Vagina (tissue), 2 donors: Measurements from ENCODE around the gene GBF1. TPM values are rescaled to one million over a fixed set of nuclear protein-coding genes. Genes with fewer than 3 reads are reported as not detected.

Experiments
- DNase-seq, 2 donors: peaks; one replicate each; pipeline ENCODE4 v3.0.0-alpha.2; 2017; ENCODE audit errors: extremely low spot score in 2 of 2
- H3K27ac ChIP-seq: fragments of 200-600 bp; sonication (generic); one replicate; pipeline ENCODE4 v1.5.1; 2019
- H3K27me3 ChIP-seq: fragments of 200-600 bp; sonication (generic); one replicate; pipeline ENCODE4 v1.5.1; 2019
- H3K36me3 ChIP-seq, 2 donors: fragments of 200-600 bp; sonication (generic); one replicate each; pipeline ENCODE4 v1.5.1; 2017 to 2019
- H3K4me1 ChIP-seq: fragments of 200-600 bp; sonication (generic); one replicate; pipeline ENCODE4 v1.5.1; 2019
- H3K4me3 ChIP-seq, 2 donors: fragments of 200-600 bp; sonication (generic); 1 replicate in 1 of 2; 2 replicates in 1 of 2; pipeline ENCODE4 v1.5.1; 2016 to 2019
- H3K9me3 ChIP-seq: fragments of 200-600 bp; sonication (generic); one replicate; pipeline ENCODE4 v1.5.1; 2019
- POLR2A ChIP-seq, 2 donors: fragments of 450-650 bp; IDR thresholded peaks; one replicate each; pipeline ENCODE4 v1.6.1; 2017; ENCODE audit warnings: antibody characterized with exemption in 2 of 2, mild to moderate bottlenecking in 2 of 2, moderate library complexity in 2 of 2
- POLR2AphosphoS5 ChIP-seq, 2 donors: sonication (generic); formaldehyde crosslinking; IDR thresholded peaks; one replicate each; pipeline ENCODE4 v1.9.0; 2017; ENCODE audit warnings: antibody characterized with exemption in 2 of 2, mild to moderate bottlenecking in 2 of 2, low read depth in 1 of 2; ENCODE audit not compliant: insufficient read depth in 1 of 2
- intact Hi-C: fragments of 100-400 bp; cut with DNase I; formaldehyde crosslinking; loops from one replicate; pipeline ENCODE4 v1.15.1; 2023
- total RNA-seq: library from RNA; depleted of rRNA; stranded (reverse); fragments of >200 nt; gene quantifications from one replicate; pipeline ENCODE4 v1.2.3, GENCODE V29; 2016
- TF ChIP-seq, protein P1 (sequence below), 3 experiments: fragments of 450-650 bp in 2 of 3; fragments of 200-600 bp in 1 of 3; sonication (generic) in 1 of 3; IDR thresholded peaks; one replicate each; pipeline ENCODE4 v1.5.1; 2017 to 2019; ENCODE audit warnings: antibody characterized with exemption in 3 of 3, mild to moderate bottlenecking in 2 of 3, moderate library complexity in 2 of 3

The GBF1 gene
- total RNA-seq, 1 donor from 2014 or later = 48.9 TPM

DNA sequence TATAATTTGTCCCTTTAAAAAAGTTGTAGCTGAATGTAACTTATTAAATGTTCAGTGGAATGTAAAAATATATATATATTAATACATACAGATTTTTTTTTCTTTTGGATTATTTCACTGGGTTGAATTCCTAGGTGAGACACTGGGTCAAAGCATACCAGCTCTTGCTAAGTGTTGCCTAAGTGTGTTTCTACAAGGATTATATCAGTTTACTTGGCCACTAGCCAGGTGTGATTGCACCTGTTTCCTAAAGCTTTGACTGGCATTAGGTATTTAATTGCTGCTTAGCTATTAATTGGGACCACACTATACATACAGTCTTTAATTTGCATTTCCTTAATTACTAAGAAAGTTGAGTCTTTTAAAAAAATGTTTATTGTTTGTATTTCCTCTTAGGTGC lies 24.7 kb upstream of the GBF1 start:
- Histone ChIP-seq H3K27me3 (no peaks in the 10 kb centered on the region), H3K4me1 (peaks cover 6% of the 10 kb centered on the region), H3K9me3 (no peaks in the 10 kb centered on the region), H3K36me3 (no peaks in the 10 kb centered on the region), H3K4me3 (no peak overlapping the region), H3K27ac (no peak overlapping the region)
- DNase-seq = no peak
- TF ChIP-seq, protein P1, sequence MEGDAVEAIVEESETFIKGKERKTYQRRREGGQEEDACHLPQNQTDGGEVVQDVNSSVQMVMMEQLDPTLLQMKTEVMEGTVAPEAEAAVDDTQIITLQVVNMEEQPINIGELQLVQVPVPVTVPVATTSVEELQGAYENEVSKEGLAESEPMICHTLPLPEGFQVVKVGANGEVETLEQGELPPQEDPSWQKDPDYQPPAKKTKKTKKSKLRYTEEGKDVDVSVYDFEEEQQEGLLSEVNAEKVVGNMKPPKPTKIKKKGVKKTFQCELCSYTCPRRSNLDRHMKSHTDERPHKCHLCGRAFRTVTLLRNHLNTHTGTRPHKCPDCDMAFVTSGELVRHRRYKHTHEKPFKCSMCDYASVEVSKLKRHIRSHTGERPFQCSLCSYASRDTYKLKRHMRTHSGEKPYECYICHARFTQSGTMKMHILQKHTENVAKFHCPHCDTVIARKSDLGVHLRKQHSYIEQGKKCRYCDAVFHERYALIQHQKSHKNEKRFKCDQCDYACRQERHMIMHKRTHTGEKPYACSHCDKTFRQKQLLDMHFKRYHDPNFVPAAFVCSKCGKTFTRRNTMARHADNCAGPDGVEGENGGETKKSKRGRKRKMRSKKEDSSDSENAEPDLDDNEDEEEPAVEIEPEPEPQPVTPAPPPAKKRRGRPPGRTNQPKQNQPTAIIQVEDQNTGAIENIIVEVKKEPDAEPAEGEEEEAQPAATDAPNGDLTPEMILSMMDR (IDR thresholded peaks at IDR 0.05) = no peak
- TF ChIP-seq POLR2AphosphoS5 (IDR thresholded peaks at IDR 0.05; ENCODE audit: insufficient read depth in 1 of 2, low read depth in 1 of 2) (no peak), POLR2A (IDR thresholded peaks at IDR 0.05) (no peak)
- intact Hi-C loops = loop anchor here (10.0 kb wide), 1 partner anchor 56 kb away; no protein-coding TSS in a partner anchor

GRCh38 chr10:102222797-102223196 lies 22.5 kb upstream of the GBF1 start:
- no peaks in the 10 kb centered on the region for H3K27me3 ChIP-seq
- no peak overlapping the region for H3K4me3 ChIP-seq
- H3K27ac ChIP-seq = no peak overlapping the region
- H3K4me1 ChIP-seq = peaks cover 19% of the 10 kb centered on the region
- intact Hi-C loops = loop anchor here (10.0 kb wide), 1 partner anchor 58 kb away; no protein-coding TSS in a partner anchor
- no peak for DNase-seq
- TF ChIP-seq, protein P1 (IDR thresholded peaks at IDR 0.05) = no peak
- TF ChIP-seq POLR2A (IDR thresholded peaks at IDR 0.05) (no peak), POLR2AphosphoS5 (IDR thresholded peaks at IDR 0.05; ENCODE audit: insufficient read depth in 1 of 2, low read depth in 1 of 2) (no peak)
- H3K36me3 ChIP-seq = no peaks in the 10 kb centered on the region
- H3K9me3 ChIP-seq = no peaks in the 10 kb centered on the region

DNA sequence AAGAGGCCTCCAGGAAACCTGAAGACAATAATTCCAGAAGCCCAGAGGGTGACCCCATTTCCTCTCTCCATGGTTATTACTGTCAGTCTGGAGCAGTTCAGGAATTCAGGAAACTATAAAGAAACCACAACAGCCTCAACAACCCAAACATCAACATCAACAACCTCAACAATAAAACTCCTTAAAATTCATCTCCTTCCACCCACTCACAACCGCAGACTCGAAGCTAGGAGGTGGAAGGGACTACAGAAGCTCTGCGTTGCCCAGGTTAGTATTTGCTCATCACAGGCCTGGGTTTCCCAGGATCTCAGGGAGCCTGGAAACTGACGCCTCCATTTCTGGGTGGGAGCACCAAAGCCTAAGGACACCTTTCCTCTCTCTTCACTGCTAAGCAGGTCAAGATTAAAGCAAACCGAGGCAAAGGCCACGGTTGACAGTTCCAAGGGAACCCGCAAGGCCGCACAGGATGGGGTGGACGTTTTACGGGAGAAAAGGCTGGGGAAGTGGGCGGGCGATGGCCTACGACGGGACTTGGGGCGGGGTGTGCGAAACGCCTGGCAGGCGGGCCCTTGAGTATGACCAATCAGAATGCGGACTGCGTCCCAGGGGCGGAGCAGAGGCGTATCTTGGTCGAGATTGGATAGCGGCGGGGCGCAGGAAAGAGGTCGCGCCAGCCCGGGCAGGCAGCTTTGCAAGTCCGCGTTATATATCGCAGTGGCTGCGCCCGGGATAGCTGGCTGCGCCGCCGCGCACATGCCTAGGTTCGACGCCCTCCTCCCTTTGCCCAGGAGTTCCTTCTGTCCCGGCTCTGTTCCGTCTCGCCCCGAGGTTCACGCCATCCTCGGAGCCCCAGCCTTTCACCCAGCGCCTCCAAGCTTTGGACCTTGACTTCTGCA lies 19.4 kb upstream of the GBF1 start, which contains the start of gene ELOVL3:
TSS of gene ELOVL3 (plus strand) at position 654 of the 896 bp plus-strand sequence. CDS start 250 bp downstream, outside the sequence.
- Histone ChIP-seq H3K9me3 (no peaks in the 10 kb centered on the region), H3K36me3 (no peaks in the 10 kb centered on the region), H3K4me1 (peaks cover 28% of the 10 kb centered on the region), H3K27me3 (peaks cover under 1% of the 10 kb centered on the region), H3K27ac (peak within 1 kb of the TSS; percentile 73), H3K4me3 (peak within 1 kb of the TSS; percentile 24 to 27)
- TF ChIP-seq POLR2A (IDR thresholded peaks at IDR 0.05) (peak in 1 of 2 donors; percentile 22), POLR2AphosphoS5 (IDR thresholded peaks at IDR 0.05; ENCODE audit: insufficient read depth in 1 of 2, low read depth in 1 of 2) (peak; percentile 75)
- TF ChIP-seq, protein P1 (IDR thresholded peaks at IDR 0.05) = no peak
- DNase-seq = no peak
- intact Hi-C loops = loop anchor here (5.0 to 10.0 kb wide), 2 partner anchors 61 to 126 kb away; no protein-coding TSS in a partner anchor

- intact Hi-C loops = loop anchor here (5.0 to 10.0 kb wide), 2 partner anchors 62 to 126 kb away; no protein-coding TSS in a partner anchor
- Histone ChIP-seq H3K27me3 (peaks cover 6% of the 10 kb centered on the region), H3K36me3 (no peaks in the 10 kb centered on the region), H3K27ac (no peak overlapping the region), H3K9me3 (no peaks in the 10 kb centered on the region), H3K4me3 (peak overlapping the region; percentile 24 to 27), H3K4me1 (peaks cover 34% of the 10 kb centered on the region)
- TF ChIP-seq, protein P1 (IDR thresholded peaks at IDR 0.05) = no peak
- TF ChIP-seq POLR2AphosphoS5 (IDR thresholded peaks at IDR 0.05; ENCODE audit: insufficient read depth in 1 of 2, low read depth in 1 of 2) = no peak
- no peak for TF ChIP-seq POLR2A (IDR thresholded peaks at IDR 0.05)
- no peak for DNase-seq
These were observed 18.8 kb upstream of the GBF1 start for GRCh38 chr10:102226542-102226870.
